Right lobe of liver (tissue), 4 donors: ENCODE data around the gene EPGN.

ENCODE experiments used
- CTCF ChIP-seq, 4 donors: fragments of 200-600 bp in 3 of 4; fragments of 450-650 bp in 1 of 4; IDR thresholded peaks; one replicate each; pipeline versions ENCODE4 v1.5.1 to v1.8.0; 2016 to 2022; ENCODE audit warnings: antibody characterized with exemption in 4 of 4, mild to moderate bottlenecking in 2 of 4
- POLR2A ChIP-seq: fragments of 450-650 bp; IDR thresholded peaks from one replicate; pipeline ENCODE4 v1.6.1; 2017; ENCODE audit warnings: antibody characterized with exemption, mild to moderate bottlenecking
- donor health status: DM: no; HTN: no; CAD: no.
- donor health status: DM: no; HTN: no; CAD: no.
- donor health status: DM: no; HTN: yes; CAD: no.

- no peak for TF ChIP-seq CTCF (IDR thresholded peaks at IDR 0.05)
- TF ChIP-seq POLR2A: no peak
These were observed 56.0 kb downstream of the EPGN start for GRCh38 chr4:74364256-74364651.
